Endothelial cell (in vitro differentiated cells): ENCODE results near the gene LBHD1. TPM values are rescaled to one million over a fixed set of nuclear protein-coding genes. Genes with fewer than 3 reads are reported as not detected.

Experiments used
- DNase-seq: peaks from one replicate; pipeline ENCODE4 v3.0.0; 2021; ENCODE audit warnings: low spot score
- H3K27ac Mint-ChIP-seq: one replicate; pipeline ENCODE4 v1.8.0; 2021; ENCODE audit warnings: mixed read lengths, inconsistent platforms; ENCODE audit not compliant: unreplicated experiment
- H3K27me3 Mint-ChIP-seq: one replicate; pipeline ENCODE4 v1.8.0; 2021; ENCODE audit warnings: mild to moderate bottlenecking, moderate library complexity, mixed read lengths, inconsistent platforms; ENCODE audit not compliant: unreplicated experiment
- H3K36me3 Mint-ChIP-seq: one replicate; pipeline ENCODE4 v1.8.0; 2021; ENCODE audit warnings: mild to moderate bottlenecking, low read depth, mixed read lengths, inconsistent platforms; ENCODE audit not compliant: unreplicated experiment
- H3K4me1 Mint-ChIP-seq: one replicate; pipeline ENCODE4 v1.8.0; 2021; ENCODE audit warnings: mild to moderate bottlenecking, mixed read lengths, inconsistent platforms; ENCODE audit not compliant: unreplicated experiment
- H3K4me3 Mint-ChIP-seq: one replicate; pipeline ENCODE4 v1.8.0; 2021; ENCODE audit warnings: mild to moderate bottlenecking, mixed read lengths, inconsistent platforms; ENCODE audit not compliant: unreplicated experiment
- H3K9me3 Mint-ChIP-seq: one replicate; pipeline ENCODE4 v1.8.0; 2021; ENCODE audit warnings: mixed read lengths, inconsistent platforms; ENCODE audit not compliant: unreplicated experiment
- CTCF ChIP-seq: fragments of 200-600 bp; sonication (generic); IDR thresholded peaks from one replicate; pipeline ENCODE4 v1.5.0; 2021; ENCODE audit warnings: antibody characterized with exemption; ENCODE audit not compliant: unreplicated experiment
- total RNA-seq: library from RNA; stranded (reverse); fragmentation: NEBNext Ultra II Directional; extraction: Animal tissue kit (Norgen Biotek cat#: 25700); gene quantifications from one replicate; pipeline ENCODE4 v1.2.1, GENCODE V29; 2021; ENCODE audit not compliant: unreplicated experiment

LBHD1 gene
- total RNA-seq, 1 donor from 2014 or later, result 11.2 TPM

- H3K27ac Mint-ChIP-seq, result no peak overlapping the region
- H3K4me1 Mint-ChIP-seq, result peaks cover 8% of the 10 kb centered on the region
- peak; percentile 43 for TF ChIP-seq CTCF
- peaks cover 19% of the 10 kb centered on the region for H3K36me3 Mint-ChIP-seq
- H3K27me3 Mint-ChIP-seq, result peaks cover 4% of the 10 kb centered on the region
- peak; percentile 37 for DNase-seq
- no peak overlapping the region for H3K4me3 Mint-ChIP-seq
- H3K9me3 Mint-ChIP-seq, result no peaks in the 10 kb centered on the region
These were observed 8.8 kb upstream of the LBHD1 start for GRCh38 chr11:62680825-62681240.

GRCh38 chr11:62678770-62679696, 7.0 kb upstream of the LBHD1 start, which contains the start of gene UBXN1:
TSS of gene UBXN1 (minus strand) at chr11:62679073. CDS start at chr11:62678923, 150 bp downstream.
- Mint-ChIP-seq H3K4me3 (peak within 1 kb of the TSS; percentile 94), H3K36me3 (peaks cover 26% of the 10 kb centered on the region), H3K9me3 (no peaks in the 10 kb centered on the region), H3K4me1 (peaks cover 8% of the 10 kb centered on the region), H3K27ac (peak within 1 kb of the TSS; percentile 92), H3K27me3 (peaks cover 5% of the 10 kb centered on the region)
- DNase-seq, result peak; percentile 74
- TF ChIP-seq CTCF, result no peak

- TF ChIP-seq CTCF, result no peak
- H3K27ac Mint-ChIP-seq, result peak overlapping the region; percentile 92
- peak overlapping the region; percentile 94 for H3K4me3 Mint-ChIP-seq
- no peak for DNase-seq
- H3K36me3 Mint-ChIP-seq, result peaks cover 26% of the 10 kb centered on the region
- peaks cover 8% of the 10 kb centered on the region for H3K4me1 Mint-ChIP-seq
- H3K9me3 Mint-ChIP-seq, result no peaks in the 10 kb centered on the region
- H3K27me3 Mint-ChIP-seq, result peaks cover 5% of the 10 kb centered on the region
These were observed 6.3 kb upstream of the LBHD1 start for GRCh38 chr11:62678433-62678769.

GRCh38 chr11:62677714-62678113, 5.6 kb upstream of the LBHD1 start:
- DNase-seq, result no peak
- H3K4me3 Mint-ChIP-seq, result peak overlapping the region; percentile 94
- peaks cover 12% of the 10 kb centered on the region for H3K4me1 Mint-ChIP-seq
- peaks cover 6% of the 10 kb centered on the region for H3K27me3 Mint-ChIP-seq
- H3K36me3 Mint-ChIP-seq, result peaks cover 26% of the 10 kb centered on the region
- peak overlapping the region; percentile 92 for H3K27ac Mint-ChIP-seq
- TF ChIP-seq CTCF, result no peak
- H3K9me3 Mint-ChIP-seq, result no peaks in the 10 kb centered on the region

GRCh38 chr11:62677156-62677555, 5.1 kb upstream of the LBHD1 start:
- TF ChIP-seq CTCF, result no peak
- Mint-ChIP-seq H3K4me1 (peaks cover 14% of the 10 kb centered on the region), H3K27me3 (peaks cover 7% of the 10 kb centered on the region), H3K36me3 (peaks cover 26% of the 10 kb centered on the region), H3K27ac (peak overlapping the region; percentile 33), H3K4me3 (peak overlapping the region; percentile 29), H3K9me3 (no peaks in the 10 kb centered on the region)
- DNase-seq, result no peak
